ENCODE data around the gene RNF169.

The RNF169 gene

DNA sequence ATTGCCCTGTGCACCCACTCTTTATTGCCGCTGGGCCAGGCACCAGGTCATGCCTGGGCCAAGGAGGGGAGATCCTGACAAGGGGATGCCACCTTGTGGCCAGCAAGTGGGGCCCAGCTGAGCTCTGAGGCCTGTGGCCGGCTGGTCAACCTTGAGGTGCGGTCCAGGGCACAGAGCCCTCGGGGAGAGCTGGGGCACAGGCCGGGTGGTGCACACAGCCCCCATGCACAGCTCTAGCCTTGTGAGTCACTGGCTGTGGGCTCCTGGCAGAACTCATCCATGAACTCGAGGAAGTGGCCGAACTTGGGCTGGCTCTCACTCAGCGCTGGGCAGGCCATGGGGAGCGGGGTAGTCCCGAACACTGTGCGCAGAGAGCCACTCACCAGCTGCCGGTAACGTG lies 94.3 kb downstream of the RNF169 start:
- no peak overlapping the region for H3K4me3 ChIP-seq (ENCODE audit: low read length)
- no peak for TF ChIP-seq ZNF274 (IDR thresholded peaks at IDR 0.05; ENCODE audit: low read depth, low read length)

DNA sequence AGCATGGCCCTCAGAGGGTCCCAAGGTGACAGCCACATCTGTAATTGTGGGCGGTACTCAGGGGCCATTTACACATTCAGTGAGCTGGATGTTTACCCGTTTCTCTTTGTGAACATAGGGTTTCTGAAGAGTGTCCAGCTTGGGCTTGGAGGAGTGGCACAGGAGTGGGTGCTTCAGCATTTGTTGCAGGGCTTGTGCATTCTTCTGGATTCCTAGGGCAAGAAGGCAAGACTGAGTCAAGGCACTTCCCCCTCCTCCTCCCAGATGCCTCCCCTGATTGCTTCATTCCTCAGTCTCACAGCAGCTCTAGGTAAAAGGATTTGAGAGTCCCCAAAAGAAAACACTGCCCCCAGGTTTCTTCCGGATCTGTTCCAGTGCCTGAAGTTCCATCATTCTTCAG lies 95.4 kb downstream of the RNF169 start:
- TF ChIP-seq ZNF274 (IDR thresholded peaks at IDR 0.05; ENCODE audit: low read depth, low read length): no peak
- H3K4me3 ChIP-seq (ENCODE audit: low read length): no peak overlapping the region

DNA sequence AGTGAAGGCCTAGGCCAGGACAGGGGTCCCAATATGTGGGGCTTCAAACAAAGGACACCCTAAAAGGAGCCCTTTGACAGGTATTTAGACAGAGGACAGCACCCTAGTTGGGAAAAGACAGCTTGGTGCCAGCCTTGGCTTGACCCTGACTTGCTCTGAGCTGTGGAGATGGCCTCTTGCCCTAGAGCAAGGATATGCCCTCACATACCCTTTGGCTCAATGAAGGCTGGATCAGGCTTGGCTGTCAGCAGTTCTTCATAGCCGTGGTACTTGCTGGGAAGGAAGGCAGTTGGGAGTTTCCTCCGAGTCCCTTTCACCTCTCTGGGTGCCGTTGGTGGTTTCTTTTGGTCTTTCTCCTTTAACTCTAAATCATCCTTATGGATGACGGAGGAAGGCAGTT lies 96.2 kb downstream of the RNF169 start:
- no peak overlapping the region for H3K4me3 ChIP-seq (ENCODE audit: low read length)
- no peak for TF ChIP-seq ZNF274 (IDR thresholded peaks at IDR 0.05; ENCODE audit: low read depth, low read length)

DNA sequence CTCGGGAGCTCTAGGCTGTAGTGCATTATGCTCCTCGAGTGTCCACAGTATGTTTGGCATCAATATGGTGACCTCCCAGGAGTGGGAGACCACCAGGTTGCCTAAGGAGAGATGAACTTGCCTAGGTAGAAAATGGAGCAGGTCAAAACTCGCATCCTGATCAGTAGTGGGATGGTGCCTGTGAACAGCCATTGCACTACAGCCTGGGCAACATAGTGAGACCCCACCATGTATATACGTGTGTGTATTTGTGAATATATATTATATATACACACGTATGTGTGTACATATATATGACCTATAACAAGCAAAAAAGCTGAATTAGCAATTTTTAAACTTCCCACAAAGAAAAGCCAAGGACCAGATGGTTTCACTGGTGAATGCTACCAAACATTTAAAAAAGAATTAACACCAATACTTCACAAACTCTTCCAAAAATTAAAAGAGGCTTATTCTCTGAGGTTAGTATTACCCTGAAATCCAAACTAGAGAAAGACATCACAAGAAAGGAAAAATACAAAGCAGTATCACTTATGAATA lies 97.4 kb downstream of the RNF169 start:
- H3K4me3 ChIP-seq (ENCODE audit: low read length): no peak overlapping the region
- no peak for TF ChIP-seq ZNF274 (IDR thresholded peaks at IDR 0.05; ENCODE audit: low read depth, low read length)

DNA sequence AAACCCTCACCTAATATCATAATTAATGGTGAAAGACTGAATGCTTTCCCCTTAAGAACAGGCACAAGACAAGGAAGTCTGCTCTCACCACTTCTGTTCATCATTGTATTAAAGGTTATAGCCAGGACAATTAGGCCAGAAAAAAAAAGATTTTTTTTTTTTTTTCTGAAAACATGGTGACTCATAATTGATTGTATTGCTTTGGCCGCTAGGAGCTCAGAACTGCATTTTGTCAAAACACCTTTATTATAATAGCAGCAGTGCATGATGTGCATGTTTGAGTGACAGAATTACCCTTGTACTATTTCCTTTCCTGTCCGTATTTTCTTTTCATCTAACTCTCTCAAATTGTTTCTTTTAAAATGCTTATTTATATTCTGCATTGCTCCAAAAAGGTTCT lies 98.1 kb downstream of the RNF169 start:
- no peak for TF ChIP-seq ZNF274 (IDR thresholded peaks at IDR 0.05; ENCODE audit: low read depth, low read length)
- H3K4me3 ChIP-seq (ENCODE audit: low read length): no peak overlapping the region

DNA sequence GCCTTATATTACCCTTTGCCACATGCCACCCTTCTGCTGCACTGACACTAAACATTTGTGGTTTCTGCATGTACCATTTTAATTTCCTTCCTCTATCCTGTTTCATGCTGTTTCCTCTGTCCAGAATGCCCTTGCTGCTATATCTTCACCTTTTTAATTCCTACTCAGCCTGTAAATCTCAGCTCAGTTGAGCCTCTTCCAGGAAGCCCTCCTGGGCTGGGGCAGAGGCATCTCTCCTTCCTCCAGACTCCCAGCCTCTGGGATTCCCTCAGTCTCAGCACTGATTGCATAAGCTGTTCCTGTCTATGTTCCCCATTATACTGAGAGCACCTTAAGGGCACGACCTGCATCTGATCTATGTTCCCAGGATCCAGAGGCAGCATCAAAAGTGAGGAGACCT lies 98.7 kb downstream of the RNF169 start:
- H3K4me3 ChIP-seq (ENCODE audit: low read length): no peak overlapping the region
- no peak for TF ChIP-seq ZNF274 (IDR thresholded peaks at IDR 0.05; ENCODE audit: low read depth, low read length)

DNA sequence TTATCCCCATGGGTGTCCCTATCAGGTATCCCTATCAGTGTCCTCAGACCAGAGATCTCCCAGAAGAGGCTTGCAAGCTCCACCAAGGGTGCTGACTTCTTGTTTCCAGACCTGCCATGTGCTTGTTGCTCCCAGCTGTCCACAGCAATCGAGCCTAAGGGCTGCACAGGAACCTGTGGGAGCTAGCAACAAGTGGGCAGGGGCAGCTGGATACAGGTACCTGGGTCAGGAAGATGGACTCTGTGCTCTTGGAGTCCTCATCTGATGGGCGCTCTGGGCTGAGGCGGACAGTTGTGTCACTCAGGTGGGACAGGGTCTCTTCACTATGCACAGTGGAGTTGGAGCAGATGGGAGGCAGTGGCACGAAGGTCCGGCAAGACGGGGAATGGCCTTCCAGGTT lies 99.2 kb downstream of the RNF169 start:
- H3K4me3 ChIP-seq (ENCODE audit: low read length): no peak overlapping the region
- no peak for TF ChIP-seq ZNF274 (IDR thresholded peaks at IDR 0.05; ENCODE audit: low read depth, low read length)

DNA sequence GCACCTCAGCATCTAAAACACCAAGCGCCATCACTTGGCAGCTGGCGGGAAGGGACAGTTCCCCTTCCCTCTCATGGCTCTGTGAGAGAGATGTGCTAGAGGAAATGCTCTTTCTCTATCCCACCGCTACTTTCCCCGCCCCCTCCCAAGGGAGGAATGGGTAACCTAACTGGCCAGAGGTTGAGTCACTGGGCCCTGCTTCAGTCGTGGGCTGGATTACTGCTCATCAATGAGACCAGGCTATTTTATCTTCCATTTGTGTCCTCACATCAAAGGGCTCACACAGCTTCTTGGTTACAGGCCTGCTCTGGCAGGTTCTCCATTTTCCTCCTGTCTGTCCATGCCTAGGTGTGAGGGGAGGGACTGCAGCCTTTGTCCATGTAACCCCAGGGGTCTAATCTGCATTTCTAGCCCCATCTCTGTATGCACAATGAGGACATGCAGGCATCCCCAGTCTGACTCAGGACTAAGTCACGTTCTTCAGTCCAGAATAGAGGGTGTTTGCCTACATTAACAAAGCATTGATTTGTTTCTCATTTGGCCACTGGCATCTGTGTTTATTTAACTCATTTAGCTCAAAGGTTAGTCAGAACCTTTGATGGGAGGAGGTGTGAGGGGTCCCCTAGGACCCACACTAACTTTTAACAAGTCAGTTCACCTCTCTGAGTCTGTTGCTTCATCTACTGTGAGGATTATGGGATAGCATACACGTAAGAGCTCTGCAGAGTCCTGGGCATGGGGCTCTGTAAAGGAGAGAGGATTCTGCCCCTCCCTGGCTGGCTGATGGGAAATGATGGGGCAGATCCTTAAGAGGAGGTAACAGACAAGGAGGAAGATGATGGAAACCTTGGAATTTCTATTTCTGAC lies 101.1 kb downstream of the RNF169 start:
- no peak overlapping the region for H3K4me3 ChIP-seq (ENCODE audit: low read length)
- no peak for TF ChIP-seq ZNF274 (IDR thresholded peaks at IDR 0.05; ENCODE audit: low read depth, low read length)

DNA sequence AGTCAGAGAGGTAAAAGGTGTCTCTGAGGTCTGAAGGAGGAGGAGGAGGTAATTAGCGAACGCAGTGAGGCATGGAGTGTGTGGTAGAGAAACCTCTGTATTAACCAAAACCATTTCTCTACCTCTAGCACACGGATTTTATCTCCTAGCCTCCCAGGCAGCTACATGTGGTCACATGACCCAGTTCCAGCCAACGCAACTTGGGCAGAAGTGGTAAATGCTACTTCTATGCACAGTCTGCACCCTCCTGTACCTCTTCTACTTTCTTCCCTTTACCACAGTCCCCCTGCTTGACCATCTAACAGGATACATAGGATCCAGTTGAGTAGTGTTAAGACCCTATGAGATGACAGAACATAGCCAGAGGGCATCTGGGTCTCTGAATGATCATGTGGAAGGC lies 104.6 kb downstream of the RNF169 start:
- TF ChIP-seq ZNF274 (IDR thresholded peaks at IDR 0.05; ENCODE audit: low read depth, low read length): no peak

DNA sequence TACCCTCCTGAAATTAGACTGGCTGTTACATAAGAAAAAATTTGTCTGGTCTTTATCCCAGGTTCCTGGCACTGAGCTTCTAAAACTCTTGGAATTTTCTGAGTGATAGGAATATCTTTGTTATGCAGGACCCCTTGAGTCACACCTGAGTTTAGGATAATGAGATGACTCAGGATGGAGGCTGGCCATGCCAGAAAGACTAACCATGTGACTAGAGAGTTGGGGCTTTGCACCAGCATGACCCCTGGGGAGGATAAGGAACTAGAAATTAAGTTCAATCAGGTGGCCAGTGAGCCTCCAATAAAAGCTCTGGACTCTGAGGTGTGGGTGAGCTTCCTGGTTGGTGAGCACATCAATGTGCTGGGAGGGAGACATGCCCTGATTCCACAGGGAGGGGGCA lies 112.1 kb downstream of the RNF169 start:
- TF ChIP-seq ZNF274 (IDR thresholded peaks at IDR 0.05; ENCODE audit: low read depth, low read length): no peak
- H3K4me3 ChIP-seq (ENCODE audit: low read length): no peak overlapping the region

More for the DNA sequence above, 104.6 kb downstream of the RNF169 start:
- no peak overlapping the region for H3K4me3 ChIP-seq (ENCODE audit: low read length)

DNA sequence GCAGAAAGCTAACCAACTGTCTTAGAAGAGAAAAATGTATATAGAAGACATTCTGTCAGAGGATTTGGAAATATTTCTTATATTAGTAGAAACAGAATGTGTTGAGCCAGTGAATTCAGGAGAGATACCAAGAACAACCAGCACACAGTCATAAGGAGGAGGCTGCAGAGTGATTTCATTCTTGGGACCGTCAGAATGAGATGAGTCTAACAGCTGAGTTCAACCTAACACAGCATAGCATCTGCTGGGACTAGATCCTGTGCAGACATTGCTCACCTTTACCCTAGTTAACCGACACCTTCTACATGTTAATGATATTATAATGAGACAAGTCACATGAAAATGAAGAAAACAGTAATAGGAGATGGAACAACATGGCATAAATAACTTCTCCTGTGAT lies 114.8 kb downstream of the RNF169 start:
- no peak for TF ChIP-seq ZNF274 (IDR thresholded peaks at IDR 0.05; ENCODE audit: low read depth, low read length)
- H3K4me3 ChIP-seq (ENCODE audit: low read length): no peak overlapping the region

DNA sequence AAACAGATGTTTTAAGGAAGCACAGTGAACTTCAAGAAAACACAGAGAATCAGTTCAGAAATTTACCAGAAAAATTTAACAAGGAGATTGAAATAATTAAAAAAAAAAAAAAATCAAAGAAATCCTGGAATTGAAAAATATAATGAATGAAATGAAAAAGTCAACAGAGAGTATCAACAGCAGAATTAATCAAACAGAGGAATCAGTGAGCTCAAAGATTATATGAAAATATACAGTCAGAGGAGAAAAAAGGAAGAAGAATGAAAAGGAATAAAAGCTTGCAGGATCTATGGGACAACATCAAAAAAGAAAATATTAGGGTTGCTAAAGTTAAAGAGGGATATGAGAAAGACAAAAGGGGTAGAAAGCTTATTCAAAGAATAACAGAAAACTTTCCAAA lies 117.9 kb downstream of the RNF169 start:
- no peak for TF ChIP-seq ZNF274 (IDR thresholded peaks at IDR 0.05; ENCODE audit: low read depth, low read length)
- no peak overlapping the region for H3K4me3 ChIP-seq (ENCODE audit: low read length)

DNA sequence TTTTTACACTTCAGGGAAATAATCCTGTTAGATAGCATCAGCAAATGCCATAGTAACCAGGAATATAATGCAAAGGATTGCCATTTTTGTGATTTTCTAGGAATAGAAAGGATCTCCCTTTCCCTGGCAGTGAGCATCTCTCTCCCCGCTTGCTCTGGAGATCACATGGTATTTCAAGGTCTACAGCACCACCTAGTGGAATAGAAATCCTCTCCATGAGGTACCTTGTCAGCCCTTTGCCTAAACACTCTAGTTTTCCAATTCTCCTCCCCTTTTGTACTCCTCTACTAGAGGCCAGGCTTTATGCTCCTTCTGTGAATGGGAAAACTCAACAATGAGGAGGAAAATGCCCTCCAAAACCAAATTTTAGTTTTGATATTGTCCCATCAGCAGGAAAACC lies 121.8 kb downstream of the RNF169 start:
- TF ChIP-seq ZNF274 (IDR thresholded peaks at IDR 0.05; ENCODE audit: low read depth, low read length): no peak
- H3K4me3 ChIP-seq (ENCODE audit: low read length): no peak overlapping the region

DNA sequence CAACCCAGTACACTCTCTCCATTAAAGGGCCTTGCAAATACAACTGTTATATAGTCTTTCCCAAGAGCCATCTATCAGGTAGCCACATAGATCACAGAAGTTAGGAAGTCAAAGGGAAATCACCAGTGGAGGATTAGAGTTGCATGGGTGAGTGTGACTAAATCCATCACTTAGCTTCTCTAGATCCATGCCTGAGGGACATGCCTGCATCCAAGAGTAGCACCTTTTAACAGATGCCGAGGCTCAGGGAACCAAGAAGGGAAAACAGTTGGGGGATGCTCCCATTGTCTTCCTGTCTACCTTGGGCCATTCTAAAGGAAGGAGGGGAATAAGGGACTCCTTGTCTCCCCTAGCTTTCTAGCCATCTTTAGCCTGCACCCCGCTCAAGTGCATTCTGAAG lies 122.4 kb downstream of the RNF169 start:
- no peak overlapping the region for H3K4me3 ChIP-seq (ENCODE audit: low read length)
- no peak for TF ChIP-seq ZNF274 (IDR thresholded peaks at IDR 0.05; ENCODE audit: low read depth, low read length)

DNA sequence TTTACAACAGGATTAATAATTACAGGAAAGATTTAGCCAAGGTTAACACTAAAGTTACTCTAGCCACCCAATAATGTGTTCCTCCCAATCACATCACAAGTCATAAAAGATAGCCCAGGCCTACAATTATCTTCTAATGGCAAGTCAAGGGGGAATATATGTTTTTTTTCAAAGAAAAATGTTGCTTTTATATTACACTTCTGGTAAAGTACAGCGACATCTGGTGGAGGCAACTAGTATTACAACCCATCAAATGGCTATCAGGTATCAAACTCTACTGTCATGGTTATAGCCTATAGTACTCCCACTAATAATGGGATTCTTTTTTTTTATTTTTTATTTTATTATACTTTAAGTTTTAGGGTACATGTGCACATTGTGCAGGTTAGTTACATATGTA lies 128.5 kb downstream of the RNF169 start:
- no peak for TF ChIP-seq ZNF274 (IDR thresholded peaks at IDR 0.05; ENCODE audit: low read depth, low read length)
- H3K4me3 ChIP-seq (ENCODE audit: low read length): no peak overlapping the region

Measured in GM08714 (cell line).